ENCODE data around the gene PLD1.

Gene PLD1

GRCh38 chr3:171792531-171792930, 17.8 kb downstream of the PLD1 start:
- DNase-seq (ENCODE audit: low read depth), result no peak

DNA sequence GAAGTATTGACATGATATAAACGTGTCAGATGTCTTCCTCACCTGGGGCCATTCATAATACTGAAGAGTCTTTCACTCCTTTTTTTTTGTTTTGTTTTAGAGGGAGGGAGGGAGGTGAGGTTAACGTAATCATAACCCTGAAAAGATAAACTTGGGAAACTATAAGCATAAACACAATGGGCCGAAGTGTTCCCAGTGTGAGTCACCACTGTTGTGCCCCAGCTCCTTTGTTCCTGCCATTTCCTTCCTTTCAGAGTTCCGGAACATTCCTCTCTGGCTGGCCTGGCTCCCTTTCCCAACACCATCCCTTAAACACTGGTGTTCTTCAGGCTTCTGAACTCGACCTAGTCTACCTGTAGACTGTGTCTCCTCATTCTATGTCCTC, 18.6 kb downstream of the PLD1 start:
- no peak for DNase-seq (ENCODE audit: low read depth)

- no peak for DNase-seq (ENCODE audit: low read depth)
These were observed 19.2 kb downstream of the PLD1 start for GRCh38 chr3:171790898-171791691.

DNA sequence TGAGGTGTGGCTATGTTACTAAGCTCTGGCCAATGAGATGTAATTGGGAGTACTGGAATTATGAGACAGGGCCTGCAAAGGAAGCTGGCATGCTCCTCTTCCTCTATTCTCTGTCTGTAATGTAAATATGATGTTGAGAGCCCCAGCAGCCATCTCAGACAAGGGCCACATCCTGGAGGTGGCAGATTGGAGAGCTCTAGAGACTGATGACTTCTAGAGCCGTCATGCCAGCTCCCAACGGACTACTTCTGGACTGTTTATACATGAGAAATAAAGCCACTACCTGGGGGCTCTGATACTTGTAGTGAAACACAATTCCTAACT, 19.7 kb downstream of the PLD1 start:
- no peak for DNase-seq (ENCODE audit: low read depth)

- no peak for DNase-seq (ENCODE audit: low read depth)
These were observed 20.4 kb downstream of the PLD1 start for GRCh38 chr3:171789759-171790505.

- no peak for DNase-seq (ENCODE audit: low read depth)
These were observed 21.5 kb downstream of the PLD1 start for GRCh38 chr3:171788546-171789351.

DNA sequence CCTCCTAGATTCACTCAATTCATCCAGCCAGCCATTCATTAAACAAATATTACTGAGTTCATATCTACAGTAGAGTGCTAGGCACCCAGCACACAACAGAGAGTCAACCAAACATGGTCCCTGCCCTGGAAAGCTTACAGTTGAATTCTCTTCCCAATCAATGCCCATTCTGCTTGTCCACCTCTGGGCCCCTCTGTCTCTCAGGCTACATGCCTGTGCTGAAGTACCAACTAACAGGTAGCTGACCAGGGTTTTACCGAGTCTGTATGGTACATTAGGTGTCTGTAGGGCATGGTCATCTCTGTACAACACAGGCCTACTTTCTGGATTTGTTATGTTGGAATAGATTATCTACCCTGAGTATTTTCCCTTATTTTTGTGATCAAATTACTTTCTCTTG, 23.3 kb downstream of the PLD1 start:
- DNase-seq (ENCODE audit: low read depth), result no peak

GRCh38 chr3:171784937-171785336, 25.3 kb downstream of the PLD1 start:
- no peak for DNase-seq (ENCODE audit: low read depth)

- no peak for DNase-seq (ENCODE audit: low read depth)
These were observed 25.9 kb downstream of the PLD1 start for GRCh38 chr3:171784387-171784786.

DNA sequence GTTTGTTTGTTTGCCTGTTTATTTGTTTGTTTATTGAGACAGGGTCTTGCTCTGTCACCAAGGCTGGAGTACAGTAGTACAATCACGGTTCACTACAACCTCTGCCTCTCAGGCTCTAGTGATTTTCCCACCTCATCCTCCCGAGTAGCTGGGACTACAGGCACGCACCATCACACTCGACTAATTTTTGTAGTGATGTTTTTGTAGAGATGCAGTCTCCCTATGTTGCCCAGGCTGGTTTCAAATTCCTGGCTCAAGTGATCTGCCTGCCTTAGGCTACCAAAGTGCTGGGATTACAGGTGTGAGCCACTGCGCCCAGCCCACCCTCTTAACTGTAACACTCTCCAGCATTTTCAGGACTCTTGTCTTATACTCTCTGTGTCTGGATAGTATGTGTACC, 26.7 kb downstream of the PLD1 start:
- no peak for DNase-seq (ENCODE audit: low read depth)

GRCh38 chr3:171783086-171783485, 27.2 kb downstream of the PLD1 start:
- no peak for DNase-seq (ENCODE audit: low read depth)

DNA sequence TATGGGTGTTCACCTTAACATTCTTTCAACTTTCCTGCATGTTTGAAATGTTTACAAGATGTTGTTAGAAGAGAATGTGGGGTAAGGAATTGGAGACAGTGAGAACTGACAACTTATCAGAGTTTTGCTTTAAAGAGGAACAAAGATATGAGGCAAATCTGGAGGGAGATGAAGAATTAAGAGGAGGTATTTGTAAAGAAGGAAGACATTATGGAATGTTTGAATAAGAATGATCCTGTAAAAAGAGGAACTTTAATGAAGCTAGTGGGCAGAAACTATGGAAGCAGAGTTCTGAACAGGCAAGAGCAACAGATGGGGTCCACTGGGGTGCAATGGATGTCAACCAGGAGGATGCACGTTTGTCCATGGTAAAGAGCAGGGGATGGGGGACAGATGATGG, 27.7 kb downstream of the PLD1 start:
- DNase-seq (ENCODE audit: low read depth), result no peak

DNA sequence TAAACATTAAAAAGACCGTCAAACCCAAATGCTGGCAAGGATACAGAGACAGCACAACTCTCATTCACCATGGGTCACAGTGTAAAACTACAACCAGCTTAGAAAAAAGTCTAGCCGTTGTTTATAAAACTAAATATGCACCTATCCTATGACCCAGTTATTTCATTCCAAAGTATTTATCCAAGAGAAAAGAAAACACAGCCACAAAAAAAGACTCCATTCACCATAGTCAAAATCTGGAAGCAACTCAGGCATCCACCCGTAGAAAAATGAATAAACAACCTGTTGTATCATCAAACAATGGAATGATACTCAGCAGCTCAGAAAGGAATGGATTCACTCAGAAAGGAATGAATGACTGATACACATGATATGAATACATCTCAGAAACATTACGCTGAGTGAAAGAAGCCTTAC, 28.6 kb downstream of the PLD1 start:
- DNase-seq (ENCODE audit: low read depth), result no peak

DNA sequence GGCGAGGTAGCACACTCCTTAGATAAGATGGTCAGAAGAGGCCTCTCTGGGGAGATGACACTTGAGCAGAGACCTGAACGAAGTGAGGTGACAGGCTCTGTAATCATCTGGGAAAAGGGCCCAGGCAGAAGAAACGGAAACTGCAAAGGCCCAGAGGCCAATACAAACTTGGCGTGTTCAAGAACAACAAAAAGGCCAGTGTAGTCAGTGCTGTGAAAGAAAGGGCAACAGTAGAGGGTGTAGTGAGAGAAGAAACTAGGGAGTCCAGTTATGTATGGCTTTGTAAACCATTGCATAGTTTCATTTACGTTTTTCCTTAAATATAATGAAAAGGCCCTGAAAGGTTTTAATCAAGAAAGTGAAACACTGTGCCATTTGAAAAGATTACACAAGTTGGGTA, 31.8 kb downstream of the PLD1 start:
- no peak for DNase-seq (ENCODE audit: low read depth)

DNA sequence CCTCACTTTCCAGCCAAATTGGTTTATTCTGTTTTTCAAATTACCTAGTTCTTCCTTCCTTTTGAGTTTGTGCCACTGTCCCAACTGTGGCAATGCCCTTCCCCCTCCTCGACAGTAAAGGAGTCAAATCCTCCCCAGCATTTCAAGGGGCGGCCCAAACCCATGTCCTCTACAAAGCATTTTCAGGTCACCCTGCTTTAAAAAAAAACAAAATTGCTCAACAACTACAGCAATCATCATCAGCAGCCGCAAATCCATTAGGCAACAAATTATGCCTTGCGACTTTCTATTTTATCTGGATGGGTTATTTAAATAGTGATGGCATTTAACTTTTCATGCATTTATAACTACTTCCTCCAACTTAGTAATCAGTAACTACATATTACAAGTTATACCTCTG, 32.7 kb downstream of the PLD1 start:
- DNase-seq (ENCODE audit: low read depth), result no peak

GRCh38 chr3:171776839-171777583, 33.3 kb downstream of the PLD1 start:
- no peak for DNase-seq (ENCODE audit: low read depth)

DNA sequence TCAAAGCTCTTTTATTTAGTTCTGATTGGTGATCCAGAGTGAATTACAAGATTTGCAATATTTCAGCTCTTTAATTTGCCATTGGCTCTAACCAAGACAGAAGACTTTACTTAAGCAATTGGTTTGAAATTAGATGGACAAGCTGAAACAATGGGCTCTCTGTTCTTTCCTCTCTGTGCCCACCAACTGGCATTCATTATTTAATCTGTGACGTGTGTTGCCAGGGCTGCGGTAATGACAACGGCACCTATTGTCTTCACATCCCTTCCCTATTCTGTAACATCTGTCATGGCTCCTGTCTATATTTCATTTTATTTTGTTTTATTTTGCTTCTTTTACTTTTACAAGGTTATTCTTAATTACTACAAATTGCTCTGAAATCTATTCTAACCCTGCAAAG, 33.9 kb downstream of the PLD1 start:
- no peak for DNase-seq (ENCODE audit: low read depth)

DNA sequence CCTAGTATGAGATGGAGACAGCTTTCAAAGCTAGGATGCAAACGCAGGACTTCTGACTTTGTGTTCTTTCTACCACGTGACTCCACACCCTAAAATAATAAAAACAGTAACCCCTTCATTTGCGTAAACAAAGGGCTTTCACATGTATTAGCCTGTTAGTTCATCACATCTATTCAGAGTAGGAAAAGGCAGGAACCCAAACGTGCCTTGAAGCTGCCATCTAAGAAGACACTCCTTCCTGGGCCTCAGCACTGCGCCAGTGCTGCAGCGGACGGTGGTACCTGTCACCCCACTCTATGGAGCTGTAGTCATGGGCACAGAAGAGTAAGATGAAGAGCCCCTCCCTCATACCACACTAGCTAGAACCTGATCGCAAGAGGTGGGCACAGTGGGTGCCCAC, 34.3 kb downstream of the PLD1 start:
- no peak for DNase-seq (ENCODE audit: low read depth)

DNA sequence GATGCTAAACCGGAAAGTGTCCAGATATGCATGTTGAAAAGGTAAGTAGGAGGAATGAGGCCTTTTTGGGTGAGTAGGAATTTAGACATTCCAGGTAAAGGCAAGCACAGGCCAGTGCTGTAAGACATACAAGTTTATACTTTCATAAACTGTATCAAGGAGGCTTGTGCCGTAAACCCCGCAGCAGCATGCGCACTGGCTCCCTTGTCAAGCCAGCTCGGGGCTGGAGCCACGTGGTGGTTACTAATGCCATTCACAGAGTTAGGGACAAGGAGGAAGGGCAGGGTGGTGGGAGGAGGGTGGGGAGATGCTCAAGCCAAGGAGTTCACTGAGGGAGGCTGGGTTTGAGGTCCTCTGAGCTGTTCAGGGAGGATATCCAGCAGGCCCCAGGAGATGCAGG, 35.8 kb downstream of the PLD1 start:
- no peak for DNase-seq (ENCODE audit: low read depth)

DNA sequence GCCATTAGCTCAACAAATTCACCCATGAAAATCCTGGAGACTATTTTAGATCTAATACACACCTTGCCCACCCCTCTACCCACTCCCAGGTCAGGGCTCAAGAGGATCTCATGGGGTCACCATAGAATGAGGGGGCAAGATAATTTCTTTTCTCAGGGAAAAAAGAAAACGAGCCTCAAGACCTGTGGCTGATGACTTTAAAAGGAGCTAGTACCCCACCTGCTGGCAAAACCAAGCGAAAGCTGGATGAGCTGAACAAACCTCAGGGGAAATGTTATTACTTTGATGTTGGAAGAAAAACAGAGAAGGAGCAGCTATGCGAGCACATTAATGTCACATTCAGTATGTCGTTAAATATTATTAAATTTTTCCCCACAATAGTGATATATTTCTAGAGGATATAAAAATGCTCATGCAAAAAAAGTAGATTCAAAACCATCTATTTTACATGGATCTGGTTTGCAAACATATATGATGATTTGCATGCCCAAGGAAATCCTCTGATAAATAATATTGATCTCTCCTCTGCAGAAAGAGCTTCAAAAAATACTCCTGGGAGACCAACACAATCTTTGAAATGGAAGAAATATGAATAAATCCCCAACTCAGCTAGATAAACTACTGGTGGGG, 37.7 kb downstream of the PLD1 start:
- DNase-seq (ENCODE audit: low read depth), result no peak

GRCh38 chr3:171770689-171771620, 39.3 kb downstream of the PLD1 start:
- no peak for DNase-seq (ENCODE audit: low read depth)

Measured in stimulated activated CD8-positive, alpha-beta memory T cell treated with anti-CD3 and anti-CD28 coated beads, Interleukin-12 subunit alpha, Interleukin-12 subunit beta, amount 100 ng/mL, for 4 hours (primary cell).